GM12801 (cell line): ENCODE data around the gene MYH1.

Experiments
- CTCF ChIP-seq: IDR thresholded peaks from one replicate; pipeline ENCODE4 v1.5.1; 2011; ENCODE audit warnings: control low read depth; ENCODE audit not compliant: insufficient read length; ENCODE audit errors: extremely low read depth

MYH1 gene

GRCh38 chr17:10518271-10519037 is at the start of gene MYH1:
Gene MYH1 (minus strand): TSS chr17:10518542. CDS start chr17:10516642, 1,900 bp downstream.
- TF ChIP-seq CTCF = no peak

- no peak for TF ChIP-seq CTCF
Measured at GRCh38 chr17:10563991-10564660, 45.8 kb upstream of the MYH1 start.

GRCh38 chr17:10558049-10558448 is 39.7 kb upstream of the MYH1 start:
- no peak for TF ChIP-seq CTCF

- no peak for TF ChIP-seq CTCF
Measured at GRCh38 chr17:10557422-10557821, 39.1 kb upstream of the MYH1 start.

GRCh38 chr17:10556301-10557005 is 38.1 kb upstream of the MYH1 start:
- TF ChIP-seq CTCF = no peak

GRCh38 chr17:10550014-10550413 is 31.7 kb upstream of the MYH1 start:
- TF ChIP-seq CTCF = no peak

- TF ChIP-seq CTCF = no peak
Measured at GRCh38 chr17:10549096-10549842, 30.9 kb upstream of the MYH1 start, which contains the start of gene MYH2. Gene MYH2 (minus strand): TSS chr17:10549658. CDS start chr17:10547920, 1,738 bp downstream.
